Calu3 (cell line): Measurements from ENCODE around the gene CFAP65. TPM values are rescaled to one million over a fixed set of nuclear protein-coding genes. Genes with fewer than 3 reads are reported as not detected.

Source experiments
- BruUV-seq: library from RNA; stranded (reverse); fragments of 400-500 nt; replicated peaks from 2 replicates; lab custom pipeline; 2021; lab: Mats Ljungman, UMichigan
- CTCF ChIA-PET: fragments of 300-600 bp; sonication (Branson Sonifier 250); formaldehyde crosslinking; loops from one replicate; lab custom pipeline; 2022; ENCODE audit warnings: antibody characterized with exemption; lab: Charles Lee
- DNase-seq: peaks from one replicate; pipeline ENCODE4 v3.0.0; 2022
- H3K27ac Mint-ChIP-seq: one replicate; pipeline ENCODE4 v1.8.0; 2022; ENCODE audit warnings: mixed read lengths; ENCODE audit not compliant: unreplicated experiment
- H3K27me3 Mint-ChIP-seq: one replicate; pipeline ENCODE4 v1.8.0; 2022; ENCODE audit warnings: mixed read lengths; ENCODE audit not compliant: unreplicated experiment
- H3K36me3 Mint-ChIP-seq: one replicate; pipeline ENCODE4 v1.8.0; 2022; ENCODE audit warnings: mild to moderate bottlenecking, moderate library complexity, mixed read lengths; ENCODE audit not compliant: insufficient read depth, unreplicated experiment
- H3K4me1 Mint-ChIP-seq: one replicate; pipeline ENCODE4 v1.8.0; 2022; ENCODE audit warnings: mild to moderate bottlenecking, low read depth, mixed read lengths; ENCODE audit not compliant: unreplicated experiment
- H3K4me3 Mint-ChIP-seq: one replicate; pipeline ENCODE4 v1.8.0; 2022; ENCODE audit warnings: mild to moderate bottlenecking, low read depth, moderate library complexity, mixed read lengths; ENCODE audit not compliant: unreplicated experiment
- H3K9me3 Mint-ChIP-seq: one replicate; pipeline ENCODE4 v1.8.0; 2022; ENCODE audit warnings: low read depth, mixed read lengths; ENCODE audit not compliant: unreplicated experiment
- intact Hi-C: fragments of 100-400 bp; cut with micrococcal nuclease; formaldehyde crosslinking; loops from one replicate; pipeline ENCODE4 v1.10.0; 2022; ENCODE audit not compliant: unreplicated experiment
- total RNA-seq: library from RNA; stranded (reverse); gene quantifications from 2 replicates; pipeline ENCODE4 v1.2.3, GENCODE V29; 2022
- TF ChIP-seq, protein P1 (sequence below): fragments of 200-600 bp; IDR thresholded peaks from one replicate; pipeline ENCODE4 v1.8.0; 2022; ENCODE audit warnings: antibody characterized with exemption; ENCODE audit not compliant: unreplicated experiment

Gene CFAP65
- total RNA-seq, 1 experiment from 2014 or later: 0.68 TPM

DNA sequence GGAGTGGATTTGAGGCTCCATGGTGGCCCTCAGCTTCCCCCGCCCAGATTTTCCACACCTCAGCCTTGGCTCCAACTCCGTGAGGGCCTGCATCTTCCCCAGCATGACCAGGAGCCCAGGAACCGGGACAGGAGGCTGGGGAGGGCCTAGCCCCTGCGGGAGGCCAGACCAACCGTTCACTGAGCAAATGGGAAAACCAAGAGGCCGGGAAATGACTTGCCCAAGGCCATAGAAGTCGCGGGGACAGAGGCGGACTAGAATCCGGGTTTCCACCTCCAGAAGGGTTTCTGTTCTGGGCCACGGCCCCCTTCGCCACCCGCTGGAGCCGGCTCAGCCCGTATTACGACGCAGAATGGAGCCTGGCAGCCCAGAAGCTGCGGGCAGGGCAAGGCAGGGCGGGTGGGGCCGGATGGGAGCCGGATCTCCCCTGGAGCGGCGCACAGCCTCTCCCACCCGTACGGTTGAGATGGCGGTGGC lies 40.2 kb downstream of the CFAP65 start:
- DNase-seq: no peak
- Mint-ChIP-seq H3K36me3 (peaks cover 21% of the 10 kb centered on the region), H3K27me3 (peaks cover 73% of the 10 kb centered on the region), H3K4me3 (peak overlapping the region; percentile 76), H3K4me1 (peaks cover 40% of the 10 kb centered on the region), H3K9me3 (no peaks in the 10 kb centered on the region), H3K27ac (no peak overlapping the region)
- TF ChIP-seq, protein P1, sequence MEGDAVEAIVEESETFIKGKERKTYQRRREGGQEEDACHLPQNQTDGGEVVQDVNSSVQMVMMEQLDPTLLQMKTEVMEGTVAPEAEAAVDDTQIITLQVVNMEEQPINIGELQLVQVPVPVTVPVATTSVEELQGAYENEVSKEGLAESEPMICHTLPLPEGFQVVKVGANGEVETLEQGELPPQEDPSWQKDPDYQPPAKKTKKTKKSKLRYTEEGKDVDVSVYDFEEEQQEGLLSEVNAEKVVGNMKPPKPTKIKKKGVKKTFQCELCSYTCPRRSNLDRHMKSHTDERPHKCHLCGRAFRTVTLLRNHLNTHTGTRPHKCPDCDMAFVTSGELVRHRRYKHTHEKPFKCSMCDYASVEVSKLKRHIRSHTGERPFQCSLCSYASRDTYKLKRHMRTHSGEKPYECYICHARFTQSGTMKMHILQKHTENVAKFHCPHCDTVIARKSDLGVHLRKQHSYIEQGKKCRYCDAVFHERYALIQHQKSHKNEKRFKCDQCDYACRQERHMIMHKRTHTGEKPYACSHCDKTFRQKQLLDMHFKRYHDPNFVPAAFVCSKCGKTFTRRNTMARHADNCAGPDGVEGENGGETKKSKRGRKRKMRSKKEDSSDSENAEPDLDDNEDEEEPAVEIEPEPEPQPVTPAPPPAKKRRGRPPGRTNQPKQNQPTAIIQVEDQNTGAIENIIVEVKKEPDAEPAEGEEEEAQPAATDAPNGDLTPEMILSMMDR: no peak
- intact Hi-C loops: no loop called here
- CTCF ChIA-PET: interaction anchor here (0.5 to 2.1 kb wide), 10 partner anchors 8 to 294 kb away, joined by 3 to 18 read pairs (median 4); partner anchors contain the start of genes CDK5R2 and CRYBA2
- BruUV-seq: no TSS peak

DNA sequence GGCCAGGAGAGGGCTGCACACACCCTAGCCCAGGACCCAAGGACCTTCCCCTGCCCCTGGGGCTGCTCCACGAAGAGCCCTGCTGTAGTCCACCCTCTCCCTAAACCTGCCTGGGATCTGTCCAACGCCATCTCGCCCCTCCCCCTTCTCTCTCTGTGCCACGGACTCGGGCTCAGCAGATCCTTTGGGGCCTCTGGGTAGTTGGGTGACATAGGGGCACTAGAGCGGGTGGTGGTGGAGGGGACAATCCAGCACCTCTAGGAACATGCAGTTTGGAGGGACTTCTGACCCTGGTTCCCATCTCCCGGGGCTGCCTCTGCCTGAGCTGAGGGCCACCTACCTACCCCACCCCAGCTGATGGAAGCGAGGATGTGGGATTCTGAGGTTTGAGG lies 40.8 kb downstream of the CFAP65 start:
- Mint-ChIP-seq H3K9me3 (no peaks in the 10 kb centered on the region), H3K4me3 (no peak overlapping the region), H3K27ac (no peak overlapping the region), H3K27me3 (peaks cover 73% of the 10 kb centered on the region), H3K36me3 (peaks cover 24% of the 10 kb centered on the region), H3K4me1 (peaks cover 40% of the 10 kb centered on the region)
- DNase-seq: no peak
- TF ChIP-seq, protein P1: no peak
- no TSS peak for BruUV-seq
- intact Hi-C loops: no loop called here
- CTCF ChIA-PET: no interaction called here

DNA sequence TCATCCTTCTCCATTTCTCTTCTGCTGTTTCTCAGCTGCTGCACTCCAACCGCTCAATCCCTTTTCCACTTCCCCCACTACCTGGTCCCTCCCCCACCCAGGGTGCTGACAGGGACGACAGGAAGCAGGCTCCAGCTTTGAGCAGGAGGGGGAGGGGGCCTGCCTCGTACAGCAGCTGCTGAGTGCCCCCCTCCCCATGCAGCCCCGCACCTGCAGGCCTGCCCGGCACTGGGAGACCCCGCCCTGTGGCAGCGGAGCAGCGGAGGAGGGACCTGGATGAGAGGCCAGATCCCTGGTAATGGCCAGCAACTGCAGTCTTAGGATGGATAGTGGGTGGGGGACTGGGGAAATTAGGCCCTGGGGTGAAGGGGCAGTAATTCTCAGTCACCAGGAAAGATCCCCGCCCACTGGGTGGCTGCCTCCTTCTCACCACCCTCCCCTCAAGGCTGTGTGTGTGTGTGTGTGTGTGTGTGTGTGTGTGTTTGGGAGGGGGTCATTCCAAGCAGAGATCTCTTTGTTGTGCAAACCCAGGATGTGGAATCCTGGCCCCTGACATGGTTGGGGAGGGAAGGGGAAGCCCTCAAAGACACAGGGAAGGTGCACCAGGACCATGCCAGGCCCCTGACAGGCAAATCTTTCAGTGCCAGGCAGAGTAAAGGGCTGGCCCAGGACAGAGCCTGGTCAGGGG lies 41.3 kb downstream of the CFAP65 start:
- Mint-ChIP-seq H3K9me3 (no peaks in the 10 kb centered on the region), H3K36me3 (peaks cover 24% of the 10 kb centered on the region), H3K27me3 (peaks cover 73% of the 10 kb centered on the region), H3K27ac (no peak overlapping the region), H3K4me1 (peaks cover 40% of the 10 kb centered on the region), H3K4me3 (no peak overlapping the region)
- CTCF ChIA-PET: no interaction called here
- intact Hi-C loops: no loop called here
- no TSS peak for BruUV-seq
- TF ChIP-seq, protein P1: no peak
- DNase-seq: no peak

DNA sequence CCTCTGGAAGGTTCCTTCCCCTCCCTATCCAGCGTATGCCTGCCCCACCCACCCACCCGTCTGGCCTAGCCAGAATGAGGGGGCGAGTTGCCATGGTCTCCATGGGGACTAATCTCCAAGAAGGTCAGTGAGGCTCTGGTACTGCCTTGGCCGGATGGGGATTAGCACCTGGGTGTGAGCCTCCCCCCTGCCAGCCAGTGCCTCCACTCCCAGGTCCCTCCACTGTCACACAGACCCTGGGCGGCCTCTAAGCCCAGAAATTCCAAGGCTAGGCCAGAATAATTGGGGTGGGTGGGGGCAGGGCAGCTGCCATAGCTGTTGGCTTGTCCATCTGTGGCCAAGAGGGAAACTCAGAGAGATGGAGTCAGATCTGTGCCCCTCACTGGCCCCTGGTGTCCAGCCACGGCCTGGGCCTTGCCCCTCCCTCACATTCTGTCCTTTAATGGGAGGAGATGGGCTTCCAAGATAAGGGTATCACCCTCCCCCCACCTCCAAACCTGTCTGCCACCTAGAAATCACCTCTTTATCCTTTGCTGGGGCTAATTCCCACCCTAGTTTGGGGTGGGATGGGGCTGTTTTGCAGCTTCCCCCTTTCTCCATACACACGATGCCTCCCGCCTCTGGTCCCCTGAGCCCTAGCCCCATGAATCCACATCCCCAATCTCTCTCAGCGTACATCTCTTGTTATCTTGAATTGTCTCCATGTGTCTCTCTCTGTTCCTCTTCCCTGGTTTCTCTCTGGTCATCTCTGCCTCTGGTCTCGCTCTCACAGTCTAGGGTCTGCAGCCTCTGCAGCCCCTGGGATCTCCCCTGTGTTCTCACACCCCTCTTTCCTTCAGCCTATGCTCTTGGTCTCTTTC lies 42.1 kb downstream of the CFAP65 start:
- TF ChIP-seq, protein P1: no peak
- intact Hi-C loops: no loop called here
- Mint-ChIP-seq H3K4me1 (peaks cover 40% of the 10 kb centered on the region), H3K9me3 (no peaks in the 10 kb centered on the region), H3K4me3 (no peak overlapping the region), H3K27ac (no peak overlapping the region), H3K27me3 (peaks cover 73% of the 10 kb centered on the region), H3K36me3 (peaks cover 24% of the 10 kb centered on the region)
- DNase-seq: no peak
- CTCF ChIA-PET: interaction anchor here (1.1 kb wide), 1 partner anchor 31 kb away, joined by 3 read pairs; no protein-coding TSS in a partner anchor
- BruUV-seq: no TSS peak
